ENCODE data around the gene KDM4B.
A peak's percentile ranks its signal among the peaks of the same experiment; 100 is the strongest.

Gene KDM4B

GRCh38 chr19:5048727-5049553 lies 80.0 kb downstream of the KDM4B start:
- H3K27ac ChIP-seq = peak overlapping the region; percentile 27 to 81
- DNase-seq (ENCODE audit: low spot score) = peak; percentile 87
- TF ChIP-seq CTCF (IDR thresholded peaks at IDR 0.05) = no peak
- H3K4me3 ChIP-seq = peak overlapping the region; percentile 60

- no peak for DNase-seq (ENCODE audit: low spot score)
- H3K27ac ChIP-seq = peak overlapping the region in 1 of 2 donors; percentile 81
- no peak for TF ChIP-seq CTCF (IDR thresholded peaks at IDR 0.05)
- no peak overlapping the region for H3K4me3 ChIP-seq
These were observed 80.6 kb downstream of the KDM4B start for GRCh38 chr19:5049561-5049960.

- no peak for DNase-seq (ENCODE audit: low spot score)
- peak overlapping the region in 1 of 2 donors; percentile 81 for H3K27ac ChIP-seq
These were observed 81.2 kb downstream of the KDM4B start for GRCh38 chr19:5050067-5050656.

GRCh38 chr19:5050905-5051304 lies 82.0 kb downstream of the KDM4B start:
- no peak for DNase-seq (ENCODE audit: low spot score)
- TF ChIP-seq CTCF (IDR thresholded peaks at IDR 0.05) = no peak
- H3K4me3 ChIP-seq = no peak overlapping the region

More at GRCh38 chr19:5050067-5050656, 81.2 kb downstream of the KDM4B start:
- TF ChIP-seq CTCF (IDR thresholded peaks at IDR 0.05) = no peak
- no peak overlapping the region for H3K4me3 ChIP-seq

GRCh38 chr19:5051619-5052018 lies 82.7 kb downstream of the KDM4B start:
- Histone ChIP-seq H3K4me3 (no peak overlapping the region), H3K27ac (no peak overlapping the region)
- no peak for DNase-seq (ENCODE audit: low spot score)
- no peak for TF ChIP-seq CTCF (IDR thresholded peaks at IDR 0.05)

More at GRCh38 chr19:5050905-5051304, 82.0 kb downstream of the KDM4B start:
- no peak overlapping the region for H3K27ac ChIP-seq

GRCh38 chr19:5052515-5052914 lies 83.6 kb downstream of the KDM4B start:
- TF ChIP-seq CTCF (IDR thresholded peaks at IDR 0.05) = no peak
- Histone ChIP-seq H3K4me3 (no peak overlapping the region), H3K27ac (peak overlapping the region in 1 of 2 donors; percentile 62)
- DNase-seq (ENCODE audit: low spot score) = no peak
